A549 treated with Mapracorat at 1 μM for 4 hours (cell line): ENCODE data around the gene ERLIN1. TPM values are rescaled to one million over a fixed set of nuclear protein-coding genes. Genes with fewer than 3 reads are reported as not detected.

Experiments used
- total RNA-seq: library from RNA; stranded (reverse); fragments of 200-300 nt; extraction: Qiagen RNA extraction; gene quantifications from 5 replicates; pipeline ENCODE4 v1.2.3, GENCODE V29; 2022

Gene ERLIN1
- 41.1 to 59.5 TPM (median 50.9 TPM) in 5 replicates for total RNA-seq

GRCh38 chr10:100185364-100186252, at the start of gene ERLIN1:
TSS of gene ERLIN1 (minus strand) at chr10:100186029. CDS start at chr10:100185626, 403 bp downstream.

Other genes starting within 250 kb of the ERLIN1 start
- 21.8 to 28.1 TPM (median 27.3 TPM) in 5 replicates for gene DNMBP, start 176.1 kb downstream of the ERLIN1 start, total RNA-seq
- gene CPN1, start 104.2 kb downstream of the ERLIN1 start, total RNA-seq, result 0.15 to 0.45 TPM (median 0.35 TPM) in 5 replicates
- 17.9 to 21.8 TPM (median 20.9 TPM) in 5 replicates for gene CHUK, start 43.6 kb upstream of the ERLIN1 start, total RNA-seq
- gene CWF19L1, start 81.6 kb upstream of the ERLIN1 start, total RNA-seq, result 19.3 to 24.6 TPM (median 19.5 TPM) in 5 replicates
- 87.0 to 112 TPM (median 99.2 TPM) in 5 replicates for gene BLOC1S2, start 100.7 kb upstream of the ERLIN1 start, total RNA-seq
- 0.06 to 0.21 TPM (median 0.09 TPM) in 5 replicates for gene PKD2L1, start 144.2 kb upstream of the ERLIN1 start, total RNA-seq
- gene SCD, start 161.2 kb upstream of the ERLIN1 start, total RNA-seq, result 130 to 179 TPM (median 166 TPM) in 5 replicates